ENCODE data around the gene SBF2. TPM values are rescaled to one million over a fixed set of nuclear protein-coding genes. Genes with fewer than 3 reads are reported as not detected.

Gene SBF2
- total and polyA plus RNA-seq, 3 donors from 2014 or later, result 27.8 to 52.8 (median 48.7) TPM

GRCh38 chr11:10080138-10080537 lies 213.9 kb downstream of the SBF2 start:
- no peak for TF ChIP-seq POLR2A (IDR thresholded peaks at IDR 0.05)
- TF ChIP-seq, protein P1, sequence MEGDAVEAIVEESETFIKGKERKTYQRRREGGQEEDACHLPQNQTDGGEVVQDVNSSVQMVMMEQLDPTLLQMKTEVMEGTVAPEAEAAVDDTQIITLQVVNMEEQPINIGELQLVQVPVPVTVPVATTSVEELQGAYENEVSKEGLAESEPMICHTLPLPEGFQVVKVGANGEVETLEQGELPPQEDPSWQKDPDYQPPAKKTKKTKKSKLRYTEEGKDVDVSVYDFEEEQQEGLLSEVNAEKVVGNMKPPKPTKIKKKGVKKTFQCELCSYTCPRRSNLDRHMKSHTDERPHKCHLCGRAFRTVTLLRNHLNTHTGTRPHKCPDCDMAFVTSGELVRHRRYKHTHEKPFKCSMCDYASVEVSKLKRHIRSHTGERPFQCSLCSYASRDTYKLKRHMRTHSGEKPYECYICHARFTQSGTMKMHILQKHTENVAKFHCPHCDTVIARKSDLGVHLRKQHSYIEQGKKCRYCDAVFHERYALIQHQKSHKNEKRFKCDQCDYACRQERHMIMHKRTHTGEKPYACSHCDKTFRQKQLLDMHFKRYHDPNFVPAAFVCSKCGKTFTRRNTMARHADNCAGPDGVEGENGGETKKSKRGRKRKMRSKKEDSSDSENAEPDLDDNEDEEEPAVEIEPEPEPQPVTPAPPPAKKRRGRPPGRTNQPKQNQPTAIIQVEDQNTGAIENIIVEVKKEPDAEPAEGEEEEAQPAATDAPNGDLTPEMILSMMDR (IDR thresholded peaks at IDR 0.05), result no peak
- 96 to 98% methylated on average over 4 of the region's 4 CpGs for whole genome bisulfite sequencing, 2 donors
- DNase-seq, result no peak
- H3K36me3 ChIP-seq (ENCODE audit: low read depth, missing control alignments), result no peaks in the 10 kb centered on the region
- H3K9me3 ChIP-seq, result no peaks in the 10 kb centered on the region
- no peak overlapping the region for H3K4me3 ChIP-seq
- no peaks in the 10 kb centered on the region for H3K27me3 ChIP-seq
- H3K4me1 ChIP-seq, result no peaks in the 10 kb centered on the region
- H3K27ac ChIP-seq, result no peak overlapping the region
- intact Hi-C loops (cut with DNase I; ENCODE audit: low total_unique reads), result no loop called here

GRCh38 chr11:10076458-10077141 lies 217.4 kb downstream of the SBF2 start:
- TF ChIP-seq, protein P1 (IDR thresholded peaks at IDR 0.05), result peak in 2 of 3 experiments; percentile 43 to 61
- TF ChIP-seq POLR2A (IDR thresholded peaks at IDR 0.05), result no peak
- intact Hi-C loops (cut with DNase I; ENCODE audit: low total_unique reads), result no loop called here
- peak; percentile 62 for DNase-seq
- 10 to 46% methylated on average over 2 to 6 of the region's 6 CpGs for WGBS, 2 donors
- no peak overlapping the region for H3K4me3 ChIP-seq
- no peaks in the 10 kb centered on the region for H3K9me3 ChIP-seq
- no peaks in the 10 kb centered on the region for H3K27me3 ChIP-seq
- H3K4me1 ChIP-seq, result no peaks in the 10 kb centered on the region
- no peak overlapping the region for H3K27ac ChIP-seq
- H3K36me3 ChIP-seq (ENCODE audit: low read depth, missing control alignments), result no peaks in the 10 kb centered on the region

DNA sequence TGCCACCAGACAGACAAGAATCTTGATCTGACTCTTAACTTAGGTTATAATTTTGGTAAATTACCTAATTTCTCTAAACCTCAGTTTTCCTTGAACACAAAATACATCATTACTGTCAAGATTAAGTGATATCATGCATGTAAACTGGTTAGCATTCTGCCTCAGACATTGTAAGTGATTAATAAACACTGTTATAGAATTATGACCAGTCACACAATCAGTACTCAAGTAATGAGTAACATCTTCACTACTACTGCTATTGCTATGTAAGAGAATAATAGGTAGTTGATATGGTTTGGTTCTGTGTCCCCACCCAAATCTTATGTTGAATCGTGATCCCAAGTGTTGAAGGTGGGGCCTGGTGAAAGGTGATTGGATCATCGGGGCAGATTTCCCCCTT lies 218.9 kb downstream of the SBF2 start:
- no peak for DNase-seq
- Histone ChIP-seq H3K27me3 (no peaks in the 10 kb centered on the region), H3K36me3 (ENCODE audit: low read depth, missing control alignments) (no peaks in the 10 kb centered on the region), H3K27ac (no peak overlapping the region), H3K4me3 (no peak overlapping the region), H3K9me3 (no peaks in the 10 kb centered on the region), H3K4me1 (no peaks in the 10 kb centered on the region)
- no peak for TF ChIP-seq POLR2A (IDR thresholded peaks at IDR 0.05)
- TF ChIP-seq, protein P1 (IDR thresholded peaks at IDR 0.05), result no peak
- 95 to 97% methylated on average over 2 of the region's 2 CpGs for WGBS, 2 donors
- intact Hi-C loops (cut with DNase I; ENCODE audit: low total_unique reads), result no loop called here

- H3K4me1 ChIP-seq, result no peaks in the 10 kb centered on the region
- 97 to 100% methylated on average over 3 of the region's 3 CpGs for WGBS, 2 donors
- no peak overlapping the region for H3K27ac ChIP-seq
- intact Hi-C loops (cut with DNase I; ENCODE audit: low total_unique reads), result no loop called here
- no peak for TF ChIP-seq POLR2A (IDR thresholded peaks at IDR 0.05)
- TF ChIP-seq, protein P1 (IDR thresholded peaks at IDR 0.05), result no peak
- H3K27me3 ChIP-seq, result no peaks in the 10 kb centered on the region
- no peak for DNase-seq
- no peaks in the 10 kb centered on the region for H3K9me3 ChIP-seq
- H3K36me3 ChIP-seq (ENCODE audit: low read depth, missing control alignments), result no peaks in the 10 kb centered on the region
- no peak overlapping the region for H3K4me3 ChIP-seq
Measured at GRCh38 chr11:10072841-10073240, 221.2 kb downstream of the SBF2 start.

DNA sequence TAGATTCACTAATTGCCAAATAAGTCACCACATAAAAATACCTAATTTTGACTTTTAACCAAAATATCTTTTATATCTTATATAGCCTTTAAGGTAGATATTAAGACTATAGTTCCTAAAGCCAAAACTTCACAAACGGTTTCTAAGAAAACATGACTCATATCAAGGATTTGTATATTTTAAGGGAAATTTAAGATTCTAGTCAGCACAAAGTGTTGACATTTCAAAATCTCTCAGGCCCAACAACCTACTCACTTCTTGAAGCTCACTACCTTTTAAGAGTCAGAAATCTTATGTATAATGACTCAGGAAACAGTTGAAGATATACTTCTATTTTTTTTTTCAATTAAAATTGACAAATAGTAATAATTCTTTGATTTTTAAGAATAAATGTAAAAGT lies 221.9 kb downstream of the SBF2 start:
- DNase-seq, result no peak
- H3K4me1 ChIP-seq, result no peaks in the 10 kb centered on the region
- WGBS, 2 donors, result 93 to 96% methylated on average over 1 of the region's 1 CpG
- TF ChIP-seq POLR2A (IDR thresholded peaks at IDR 0.05), result no peak
- TF ChIP-seq, protein P1 (IDR thresholded peaks at IDR 0.05), result no peak
- H3K9me3 ChIP-seq, result no peaks in the 10 kb centered on the region
- no peaks in the 10 kb centered on the region for H3K36me3 ChIP-seq (ENCODE audit: low read depth, missing control alignments)
- intact Hi-C loops (cut with DNase I; ENCODE audit: low total_unique reads), result no loop called here
- no peaks in the 10 kb centered on the region for H3K27me3 ChIP-seq
- H3K27ac ChIP-seq, result no peak overlapping the region
- H3K4me3 ChIP-seq, result no peak overlapping the region
